NCI-H1048 (cell line): ENCODE measurements around the gene PGGHG.
"Not testable (repeated sequence)": the region's sequence is repeated elsewhere in the genome, so short reads cannot be mapped to it uniquely, and the experiment has no call there.

ENCODE experiments used
- DNase-seq: peaks from one replicate; lab custom pipeline; 2025; lab: John Stamatoyannopoulos, UW

PGGHG gene

GRCh38 chr11:297586-298405, 8.9 kb downstream of the PGGHG start:
- DNase-seq: no peak

- DNase-seq: no peak
These were observed 9.6 kb downstream of the PGGHG start for GRCh38 chr11:298406-299065.

GRCh38 chr11:299081-299891, 10.4 kb downstream of the PGGHG start, which contains the start of gene IFITM5:
Gene IFITM5, minus strand, starts transcription at chr11:299526. Its CDS starts 36 bp downstream, at chr11:299490.
- DNase-seq: no peak

DNA sequence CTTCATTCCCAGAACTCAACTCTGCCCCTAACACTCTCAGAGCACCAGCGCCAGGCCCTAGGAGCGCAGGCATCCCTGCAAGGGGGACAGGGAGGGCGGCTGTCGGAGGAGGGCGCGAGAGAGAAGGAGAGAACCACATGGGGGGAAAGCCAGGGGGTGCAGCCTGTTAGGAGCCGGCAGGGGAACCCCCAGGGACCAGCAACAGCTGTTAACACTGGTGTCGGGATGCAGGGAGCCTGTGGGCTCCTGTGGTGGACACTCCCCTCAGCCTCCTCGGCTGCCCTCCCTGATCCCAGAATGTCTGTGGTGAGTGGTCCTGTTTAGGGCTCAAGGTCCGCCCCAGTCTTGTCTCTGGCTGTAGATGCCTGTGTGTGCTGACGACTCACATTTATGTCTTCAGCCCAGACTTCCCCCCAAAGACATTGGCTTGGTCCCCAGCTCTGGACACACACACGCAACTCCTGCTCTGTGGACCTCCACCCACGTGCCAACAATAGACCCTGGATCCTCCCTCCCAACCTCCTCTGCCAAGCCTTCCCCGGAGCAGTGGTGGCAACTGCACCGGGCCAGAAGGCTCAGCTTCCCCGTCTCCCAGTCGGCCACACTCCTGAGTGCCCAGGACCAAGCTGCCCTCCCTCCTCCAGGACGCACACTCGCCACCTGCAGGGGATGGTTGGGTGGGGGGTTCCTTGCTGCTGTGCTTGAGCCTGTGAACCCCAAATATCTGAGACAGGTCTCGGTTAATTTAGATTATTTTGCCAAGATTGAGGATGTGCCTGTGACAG, 11.2 kb downstream of the PGGHG start:
- DNase-seq: no peak

DNA sequence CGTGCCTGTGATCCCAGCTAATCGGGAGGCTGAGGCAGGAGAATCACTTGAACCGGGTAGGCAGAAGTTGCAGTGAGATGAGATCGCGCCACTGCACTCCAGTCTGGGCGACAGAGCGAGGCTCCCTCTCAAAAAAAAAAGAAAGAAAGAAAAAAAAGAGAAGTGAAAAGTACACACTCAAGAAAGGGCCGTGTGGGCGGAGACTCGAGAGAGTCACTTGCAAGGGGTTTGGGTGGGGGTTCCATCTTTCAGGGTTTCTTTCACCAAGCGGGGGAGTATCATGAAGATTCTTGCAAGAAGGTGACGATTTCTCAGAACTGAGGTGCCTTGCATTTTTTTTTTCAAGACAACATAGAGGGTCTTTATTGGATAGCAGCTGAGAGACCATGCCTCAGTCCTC, 14.4 kb downstream of the PGGHG start:
- no peak for DNase-seq

- no peak for DNase-seq
These were observed 15.2 kb downstream of the PGGHG start for GRCh38 chr11:304061-304506.

- DNase-seq: no peak
These were observed 16.3 kb downstream of the PGGHG start for GRCh38 chr11:304915-305843.

GRCh38 chr11:305844-306211, 16.9 kb downstream of the PGGHG start:
- no peak for DNase-seq

GRCh38 chr11:306645-307371, 17.9 kb downstream of the PGGHG start:
- DNase-seq: no peak

DNA sequence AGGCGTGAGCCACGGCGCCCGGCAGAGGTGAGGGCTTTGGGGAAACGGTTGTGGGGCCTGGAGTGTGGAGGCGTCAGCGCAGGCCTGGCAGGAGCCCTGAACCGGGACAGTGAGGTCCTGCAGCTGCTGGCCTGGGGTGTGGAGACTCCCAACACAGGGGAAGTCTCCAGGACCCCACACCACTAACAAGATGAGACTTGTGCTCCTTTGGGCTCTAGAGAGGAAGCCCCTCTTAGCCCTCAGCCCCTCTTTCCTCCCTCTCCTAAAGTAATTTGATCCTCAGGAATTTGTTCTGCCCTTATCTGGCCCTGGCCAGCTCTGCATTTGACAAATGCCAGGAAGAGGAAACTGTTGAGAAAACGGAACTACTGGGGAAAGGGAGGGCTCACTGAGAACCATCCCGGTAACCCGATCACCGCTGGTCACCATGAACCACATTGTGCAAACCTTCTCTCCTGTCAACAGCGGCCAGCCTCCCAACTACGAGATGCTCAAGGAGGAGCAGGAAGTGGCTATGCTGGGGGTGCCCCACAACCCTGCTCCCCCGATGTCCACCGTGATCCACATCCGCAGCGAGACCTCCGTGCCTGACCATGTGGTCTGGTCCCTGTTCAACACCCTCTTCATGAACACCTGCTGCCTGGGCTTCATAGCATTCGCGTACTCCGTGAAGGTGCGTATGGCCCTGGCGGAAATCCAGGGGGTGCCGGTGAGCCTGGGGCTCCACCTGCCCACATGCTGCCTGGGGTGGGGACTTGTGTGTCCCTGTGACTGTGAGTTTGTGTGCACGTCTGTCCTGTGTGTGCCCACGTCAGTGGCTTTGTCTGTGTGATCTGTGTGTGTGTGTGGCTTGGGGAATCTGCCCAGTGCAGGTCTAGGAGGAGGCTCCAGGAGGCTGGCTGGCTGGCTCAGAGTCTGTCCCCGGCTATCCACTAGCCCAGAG, 19.1 kb downstream of the PGGHG start, which contains the start of gene IFITM2:
Gene IFITM2 (plus strand): TSS at position 51 of the 943 bp plus-strand sequence. CDS start 377 bp downstream, at position 428.
- not testable (repeated sequence) for DNase-seq

DNA sequence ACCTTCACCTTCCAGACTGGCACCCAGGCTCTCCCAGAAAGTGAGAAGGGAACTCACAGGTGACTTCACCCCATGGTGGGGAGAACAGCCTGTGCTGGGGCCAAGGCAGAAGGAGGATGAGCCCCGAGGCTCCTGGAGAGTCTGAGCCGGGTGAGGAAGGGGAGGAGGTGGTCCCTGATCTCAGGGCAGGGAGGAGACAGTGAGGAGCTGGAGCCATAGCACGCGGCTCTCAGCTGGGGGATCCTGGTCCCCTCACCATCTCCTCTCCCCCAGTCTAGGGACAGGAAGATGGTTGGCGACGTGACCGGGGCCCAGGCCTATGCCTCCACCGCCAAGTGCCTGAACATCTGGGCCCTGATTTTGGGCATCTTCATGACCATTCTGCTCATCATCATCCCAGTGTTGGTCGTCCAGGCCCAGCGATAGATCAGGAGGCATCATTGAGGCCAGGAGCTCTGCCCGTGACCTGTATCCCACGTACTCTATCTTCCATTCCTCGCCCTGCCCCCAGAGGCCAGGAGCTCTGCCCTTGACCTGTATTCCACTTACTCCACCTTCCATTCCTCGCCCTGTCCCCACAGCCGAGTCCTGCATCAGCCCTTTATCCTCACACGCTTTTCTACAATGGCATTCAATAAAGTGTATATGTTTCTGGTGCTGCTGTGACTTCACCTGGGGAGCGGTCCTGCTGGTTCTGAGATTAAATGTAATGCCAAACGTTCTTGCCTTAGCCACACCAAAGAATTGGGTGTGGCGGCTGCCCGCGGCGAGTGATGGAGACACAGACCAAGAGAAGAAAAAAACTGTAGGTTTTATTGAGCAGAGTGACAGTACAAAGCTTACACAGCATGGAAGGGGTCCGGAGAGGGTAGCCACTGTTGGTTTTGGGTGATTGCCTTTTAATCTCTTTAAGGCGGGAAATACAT, 20.1 kb downstream of the PGGHG start:
- DNase-seq: not testable (repeated sequence)

GRCh38 chr11:309979-310572, 21.1 kb downstream of the PGGHG start:
- DNase-seq: not testable (repeated sequence)

DNA sequence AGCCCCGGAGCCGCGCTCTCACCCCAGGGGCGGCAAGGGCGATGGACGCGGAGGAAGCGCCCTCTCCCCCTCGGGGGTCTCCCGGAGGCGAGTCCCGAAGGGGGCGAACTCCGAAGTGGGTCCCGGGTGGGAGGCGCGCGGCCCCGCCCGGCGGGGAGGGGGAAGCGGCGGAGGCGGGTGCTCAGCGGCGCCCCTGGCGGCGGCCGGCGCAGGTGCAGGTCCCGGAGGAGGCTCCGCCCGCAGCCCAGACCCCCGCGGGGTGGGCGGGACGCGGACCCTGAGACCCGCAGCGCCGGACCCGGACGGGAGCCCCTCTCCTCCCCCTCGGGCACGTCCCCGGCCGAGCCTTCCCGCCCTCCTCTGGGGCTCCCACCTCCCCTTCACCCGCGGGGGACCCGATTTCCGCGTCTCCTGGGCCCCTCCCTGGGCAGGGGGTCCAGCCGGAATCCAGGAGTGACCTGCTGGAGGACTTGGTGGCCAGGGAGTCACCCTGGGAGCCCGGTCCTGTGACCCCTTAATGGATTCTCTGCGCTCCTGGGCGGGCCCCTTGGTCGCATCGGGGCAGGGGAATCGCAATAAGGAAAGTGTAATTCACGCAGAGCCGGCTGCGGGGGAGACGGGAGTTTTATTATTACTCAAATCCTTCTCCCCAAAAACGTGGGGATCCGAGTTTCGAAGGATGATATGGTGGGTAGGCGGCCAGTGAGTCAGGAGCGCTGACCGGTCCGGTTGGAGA, 22.3 kb downstream of the PGGHG start:
- DNase-seq: not testable (repeated sequence)

GRCh38 chr11:312092-312816, 23.3 kb downstream of the PGGHG start:
- no peak for DNase-seq

DNA sequence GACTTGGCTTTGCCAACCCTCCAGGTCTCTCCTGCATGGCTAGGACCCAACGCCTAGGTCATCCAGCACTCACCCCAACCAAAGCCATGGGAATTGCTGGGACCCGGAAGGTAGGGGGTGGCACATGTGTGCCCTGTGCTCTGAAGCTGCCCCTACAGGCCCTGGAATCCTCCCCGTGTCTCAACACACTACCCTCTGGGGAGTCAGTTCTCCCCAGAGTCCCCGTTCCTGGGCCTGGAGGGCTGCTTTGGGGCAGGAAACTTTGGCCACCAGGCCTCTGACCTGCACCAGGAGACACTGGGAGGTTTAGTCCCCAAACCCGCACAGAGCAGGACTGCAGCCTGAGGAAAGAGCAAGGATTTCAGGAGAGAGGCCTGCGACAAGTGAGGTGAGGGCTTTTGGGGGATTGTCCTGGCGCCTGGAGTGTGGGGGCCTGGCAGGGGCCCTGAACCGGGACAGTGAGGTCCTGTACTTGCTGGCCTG, 24.4 kb downstream of the PGGHG start:
- no peak for DNase-seq
